GM13977 (cell line): ENCODE results near the gene TMED7.
A peak's percentile ranks its signal among the peaks of the same experiment; 100 is the strongest.

Source experiments
- DNase-seq: peaks from one replicate; pipeline ENCODE4 v3.0.0; 2012; ENCODE audit warnings: low spot score
- CTCF ChIP-seq: IDR thresholded peaks from 2 replicates; pipeline ENCODE4 v1.5.1; 2012; ENCODE audit warnings: mild to moderate bottlenecking, control low read depth; ENCODE audit not compliant: insufficient read depth; ENCODE audit errors: extremely low read depth, missing control alignments
- in situ Hi-C: fragments of 300-500 bp; cut with MboI; formaldehyde crosslinking; loops from one replicate; pipeline ENCODE4 v1.12.0; 2022; ENCODE audit warnings: low sequenced_read_pairs, low pct_unique_long_range_greater_than_20kb, mixed read lengths, inconsistent platforms; ENCODE audit not compliant: unreplicated experiment

Gene TMED7

GRCh38 chr5:115601701-115602590 is 23.9 kb downstream of the TMED7 start, which contains the start of gene TICAM2:
TICAM2 (minus strand) TSS chr5:115602479; CDS start chr5:115581256, 21,223 bp downstream.
- peak; percentile 29 for TF ChIP-seq CTCF
- peak; percentile 88 for DNase-seq
- in situ Hi-C loops = no loop called here

- no peak for DNase-seq
- TF ChIP-seq CTCF = no peak
- in situ Hi-C loops = no loop called here
Observed at GRCh38 chr5:115600766-115601165, 25.1 kb downstream of the TMED7 start.

DNA sequence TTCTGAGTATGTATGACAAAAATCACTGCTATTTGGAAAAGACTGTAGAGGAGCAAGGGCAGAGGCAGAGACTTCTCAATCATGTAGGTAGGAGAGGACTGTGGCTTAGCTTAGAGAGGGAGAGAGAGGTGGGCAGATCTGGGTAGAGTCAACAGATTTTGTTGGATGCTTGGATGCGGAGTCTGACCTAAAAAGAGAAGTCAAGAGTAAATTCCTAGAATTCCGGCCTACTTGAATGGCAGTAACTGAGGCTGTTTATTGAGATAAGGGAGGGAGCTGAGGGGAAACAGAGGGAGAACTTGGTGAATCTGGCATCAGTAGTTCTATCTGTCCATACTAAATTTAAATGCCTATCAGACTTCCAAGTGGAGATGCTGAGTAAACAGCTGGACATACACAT is 25.9 kb downstream of the TMED7 start:
- no peak for DNase-seq
- no peak for TF ChIP-seq CTCF
- in situ Hi-C loops = no loop called here

DNA sequence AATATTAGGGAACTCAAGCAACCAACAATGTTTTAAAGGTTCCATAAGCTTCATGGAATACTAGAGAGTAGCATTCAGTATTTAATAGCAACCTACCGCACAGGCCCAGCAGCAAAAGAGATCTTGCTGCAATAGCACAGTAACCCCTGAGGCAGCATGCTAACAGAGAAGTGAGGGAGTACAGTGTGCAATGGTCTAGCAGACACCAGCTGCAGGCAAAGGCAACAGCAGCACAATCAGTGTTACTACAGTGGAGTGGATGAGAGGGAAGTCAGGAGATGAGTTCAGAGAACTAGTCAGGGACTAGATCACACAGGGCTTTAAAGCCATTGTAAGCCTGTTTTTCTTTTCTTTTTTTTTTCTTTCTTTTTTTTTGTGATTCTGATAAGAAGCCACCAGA is 26.3 kb downstream of the TMED7 start:
- DNase-seq = peak; percentile 42

DNA sequence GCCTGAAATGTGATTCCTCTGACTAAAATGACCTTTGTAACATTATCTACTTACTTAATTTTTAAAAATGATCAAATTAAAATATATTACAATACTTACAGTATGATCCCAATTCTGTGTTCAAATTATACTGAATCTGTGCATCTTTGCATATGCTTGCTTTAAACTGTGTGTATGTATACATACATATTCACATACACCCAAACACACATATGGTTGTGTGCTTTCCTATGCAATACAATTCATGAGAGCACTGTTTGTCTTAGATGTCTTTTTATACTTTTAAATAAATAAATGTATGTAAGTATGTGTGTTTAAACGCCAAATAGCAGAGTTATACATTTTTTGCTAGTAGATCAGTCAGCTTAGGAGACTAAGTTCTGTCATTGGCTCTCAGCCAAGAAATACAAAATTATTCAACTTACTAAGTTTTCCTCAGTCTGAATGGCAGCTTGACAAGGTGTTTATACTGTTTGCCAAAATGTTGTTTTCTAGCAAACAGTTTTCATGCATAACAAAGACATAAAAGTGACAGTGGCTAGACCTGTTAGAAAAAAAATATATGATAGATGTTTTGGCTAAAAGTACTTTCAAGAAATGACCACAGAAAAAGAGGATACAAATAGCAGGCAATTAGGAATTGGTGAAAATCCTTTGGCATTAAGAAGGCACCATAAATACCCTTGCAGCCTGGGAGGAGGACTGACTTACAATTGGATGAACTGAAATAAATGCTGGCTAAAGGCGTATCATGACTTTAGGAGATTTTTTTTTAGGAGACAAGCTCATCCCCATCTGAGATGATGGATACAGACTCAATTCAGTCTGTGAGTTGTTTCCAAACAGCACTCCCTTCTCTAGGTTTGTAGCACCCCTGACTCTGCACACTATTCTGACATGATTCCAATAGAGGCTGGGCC is 31.4 kb downstream of the TMED7 start:
- in situ Hi-C loops = no loop called here
- no peak for TF ChIP-seq CTCF
- DNase-seq = no peak

More for the DNA sequence above, 26.3 kb downstream of the TMED7 start:
- in situ Hi-C loops = no loop called here
- no peak for TF ChIP-seq CTCF

GRCh38 chr5:115589043-115589442 is 36.8 kb downstream of the TMED7 start:
- in situ Hi-C loops = no loop called here
- DNase-seq = no peak
- no peak for TF ChIP-seq CTCF
